NCI-H1092 (cell line): ENCODE measurements around the gene CYSLTR2.
"Not testable (repeated sequence)": the region's sequence is repeated elsewhere in the genome, so short reads cannot be mapped to it uniquely, and the experiment has no call there.

Source experiments
- DNase-seq: peaks from one replicate; lab custom pipeline; 2025; lab: John Stamatoyannopoulos, UW

The CYSLTR2 gene

GRCh38 chr13:48696676-48697075 is 42.9 kb downstream of the CYSLTR2 start:
- DNase-seq = not testable (repeated sequence)

- DNase-seq = no peak
Measured at GRCh38 chr13:48707405-48707804, 53.7 kb downstream of the CYSLTR2 start.

GRCh38 chr13:48708764-48709163 is 55.0 kb downstream of the CYSLTR2 start:
- no peak for DNase-seq

DNA sequence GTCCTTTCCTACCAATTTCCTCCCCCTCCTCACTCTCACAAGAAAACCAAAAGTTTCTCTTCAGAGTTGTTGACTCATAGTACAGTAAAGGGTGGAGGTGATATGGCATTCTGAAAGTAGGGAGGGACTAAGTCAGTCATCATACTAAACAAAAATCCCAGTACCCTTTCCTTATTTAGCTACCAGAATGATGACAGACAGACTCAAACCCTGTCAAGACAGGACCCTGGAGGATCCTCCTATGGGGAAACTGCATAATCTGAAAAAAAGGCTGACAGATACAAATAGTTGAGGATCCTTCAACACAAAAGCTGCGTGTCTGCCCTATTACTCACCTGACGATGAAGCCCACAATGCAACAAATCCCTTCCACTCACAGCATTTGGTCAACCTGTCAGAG is 55.5 kb downstream of the CYSLTR2 start:
- no peak for DNase-seq

DNA sequence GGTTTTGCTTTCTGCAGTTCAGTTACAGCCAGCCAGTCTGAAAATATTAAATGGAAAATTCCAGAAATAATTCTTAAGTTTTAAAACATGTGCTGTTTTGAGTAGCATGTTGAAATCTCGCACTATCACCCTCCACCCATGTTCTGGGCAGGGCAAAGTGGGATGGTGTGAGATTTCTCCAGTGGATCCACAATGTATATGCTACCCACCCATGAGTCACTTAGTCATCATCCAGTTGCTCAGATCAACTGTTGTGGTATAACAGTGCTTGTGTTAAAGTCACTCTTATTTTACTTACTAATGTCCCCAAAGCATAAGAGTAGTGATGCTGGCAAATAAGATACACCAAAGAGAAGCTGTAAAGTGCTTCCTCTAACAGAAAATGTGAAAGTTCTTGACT is 56.4 kb downstream of the CYSLTR2 start:
- no peak for DNase-seq

GRCh38 chr13:48712141-48712540 is 58.4 kb downstream of the CYSLTR2 start:
- DNase-seq = no peak

GRCh38 chr13:48715977-48716376 is 62.2 kb downstream of the CYSLTR2 start:
- no peak for DNase-seq

DNA sequence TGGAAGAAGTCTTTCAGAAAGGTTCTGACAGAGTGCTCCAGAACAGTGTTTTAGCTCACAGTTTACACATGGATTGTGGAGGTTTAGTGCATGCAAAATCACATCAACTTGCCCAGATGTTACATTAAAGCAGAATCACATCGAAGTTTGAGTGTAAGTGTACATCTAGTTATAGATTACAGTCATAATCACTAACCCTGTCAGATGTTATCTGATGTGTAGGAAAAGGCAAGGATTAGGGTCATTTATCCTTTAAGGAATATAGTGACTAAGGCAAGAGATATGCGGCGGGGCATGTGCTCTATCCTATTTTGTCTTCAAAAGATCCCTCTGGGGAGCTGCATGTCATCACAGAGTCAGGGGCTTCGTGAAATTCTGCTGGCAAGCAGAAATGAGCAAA is 66.9 kb downstream of the CYSLTR2 start:
- DNase-seq = no peak

- no peak for DNase-seq
Measured at GRCh38 chr13:48723168-48723567, 69.4 kb downstream of the CYSLTR2 start.

- no peak for DNase-seq
Measured at GRCh38 chr13:48725271-48725670, 71.5 kb downstream of the CYSLTR2 start.

GRCh38 chr13:48726711-48727110 is 73.0 kb downstream of the CYSLTR2 start:
- DNase-seq = no peak

GRCh38 chr13:48727241-48728011 is 73.7 kb downstream of the CYSLTR2 start:
- DNase-seq = no peak

GRCh38 chr13:48728226-48728625 is 74.5 kb downstream of the CYSLTR2 start:
- no peak for DNase-seq

- no peak for DNase-seq
Measured at GRCh38 chr13:48728876-48729275, 75.1 kb downstream of the CYSLTR2 start.

GRCh38 chr13:48729856-48730255 is 76.1 kb downstream of the CYSLTR2 start:
- DNase-seq = no peak

- no peak for DNase-seq
Measured at GRCh38 chr13:48731001-48731658, 77.4 kb downstream of the CYSLTR2 start.

DNA sequence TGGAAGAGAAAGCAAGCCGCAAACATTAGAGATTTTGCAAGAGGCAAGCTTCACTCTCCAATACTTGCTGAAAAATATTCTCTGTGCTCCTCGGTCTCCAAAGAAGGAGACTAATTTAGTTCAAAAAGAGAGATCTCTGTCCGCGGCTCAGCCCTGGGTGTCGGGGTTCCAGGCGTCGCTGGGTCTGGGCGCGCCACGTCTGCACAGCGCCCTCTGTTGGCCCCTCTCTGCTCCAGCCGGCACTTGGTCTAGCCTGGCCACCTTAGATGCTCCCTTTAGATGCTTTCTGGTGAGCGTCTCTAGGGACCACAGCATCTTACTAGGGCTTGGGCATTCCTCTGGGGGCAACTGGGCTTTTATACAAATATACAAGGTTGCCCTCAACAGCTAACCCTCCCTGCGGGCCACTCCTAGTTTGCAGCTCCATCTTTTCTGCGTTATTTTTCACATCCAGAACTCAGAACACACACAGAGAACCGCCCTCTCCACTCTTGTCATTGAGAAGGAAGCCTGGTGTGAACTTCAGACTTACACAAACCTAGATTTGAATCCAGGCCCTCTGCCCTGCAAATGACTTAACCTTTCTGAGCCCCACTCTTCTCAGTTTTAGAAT is 78.3 kb downstream of the CYSLTR2 start:
- DNase-seq = no peak

GRCh38 chr13:48733739-48734335 is 80.1 kb downstream of the CYSLTR2 start:
- DNase-seq = no peak

DNA sequence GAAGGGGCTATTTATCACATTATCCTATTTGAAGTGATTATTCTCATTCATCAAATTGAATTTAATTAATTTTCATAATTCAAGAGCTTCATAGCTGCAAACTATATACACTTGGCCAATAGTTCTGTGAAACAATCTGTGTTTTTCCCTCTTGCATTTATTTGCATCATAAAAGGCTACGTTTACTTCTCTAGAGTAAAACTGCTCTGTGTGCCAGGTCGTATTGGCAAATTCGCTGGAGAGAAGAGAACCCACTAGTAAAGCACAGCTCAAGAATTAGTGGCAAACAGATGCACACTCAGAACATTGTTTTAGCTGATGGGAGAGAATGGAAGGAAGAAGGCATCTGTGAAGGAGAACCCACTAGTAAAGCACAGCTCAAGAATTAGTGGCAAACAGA is 81.8 kb downstream of the CYSLTR2 start:
- DNase-seq = no peak

- DNase-seq = no peak
Measured at GRCh38 chr13:48737689-48738088, 84.0 kb downstream of the CYSLTR2 start.

DNA sequence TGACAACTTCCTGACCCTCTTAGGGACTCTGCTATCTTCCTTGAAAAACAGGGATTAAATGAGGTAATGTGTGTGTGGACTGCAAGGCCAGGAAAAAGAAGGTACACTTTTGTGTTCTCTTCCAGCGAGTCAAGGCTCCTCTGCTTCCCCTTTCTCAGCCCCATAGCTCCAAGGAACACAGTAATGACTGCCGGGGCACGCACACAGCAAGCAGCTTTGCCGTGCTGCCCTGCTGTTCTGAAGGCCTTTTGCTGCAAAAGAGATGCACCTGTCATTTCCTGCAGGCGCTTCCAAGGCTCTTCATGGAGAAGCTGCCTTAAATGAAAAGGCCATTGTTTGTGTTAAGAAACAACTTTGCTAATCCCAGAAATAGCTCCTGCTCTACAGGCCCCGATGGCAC is 84.6 kb downstream of the CYSLTR2 start:
- no peak for DNase-seq

DNA sequence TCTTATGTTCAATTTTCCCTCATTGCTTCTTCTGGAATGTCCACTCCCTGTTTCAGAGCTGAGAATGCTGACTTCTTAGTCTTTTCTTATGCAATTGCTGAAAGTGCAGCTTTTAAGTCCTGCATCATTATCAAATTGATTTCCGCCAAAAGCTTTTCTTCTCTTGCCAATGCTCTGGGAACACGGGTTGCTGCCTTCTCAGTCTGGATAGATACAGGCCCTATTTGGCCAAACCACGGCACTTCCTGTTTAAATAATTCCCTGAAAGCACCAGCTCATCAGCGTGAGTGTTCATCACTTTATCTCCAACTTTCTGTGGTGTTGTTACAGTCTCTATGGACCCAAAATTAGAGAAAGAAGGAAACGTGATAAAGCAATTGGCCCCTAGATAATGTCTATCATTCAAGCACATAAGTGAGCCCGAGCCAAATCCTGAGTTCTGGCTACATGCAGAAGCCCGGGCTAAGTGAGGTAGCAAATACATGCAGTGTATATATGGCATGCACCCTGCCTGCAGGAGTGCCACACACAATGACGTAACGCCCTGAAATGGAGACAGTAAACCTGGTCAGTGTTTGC is 85.7 kb downstream of the CYSLTR2 start:
- no peak for DNase-seq

- DNase-seq = no peak
Measured at GRCh38 chr13:48741377-48741776, 87.6 kb downstream of the CYSLTR2 start.
